ENCODE measurements around the gene TLE5.

Gene TLE5, protein sequence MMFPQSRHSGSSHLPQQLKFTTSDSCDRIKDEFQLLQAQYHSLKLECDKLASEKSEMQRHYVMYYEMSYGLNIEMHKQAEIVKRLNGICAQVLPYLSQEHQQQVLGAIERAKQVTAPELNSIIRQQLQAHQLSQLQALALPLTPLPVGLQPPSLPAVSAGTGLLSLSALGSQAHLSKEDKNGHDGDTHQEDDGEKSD

DNA sequence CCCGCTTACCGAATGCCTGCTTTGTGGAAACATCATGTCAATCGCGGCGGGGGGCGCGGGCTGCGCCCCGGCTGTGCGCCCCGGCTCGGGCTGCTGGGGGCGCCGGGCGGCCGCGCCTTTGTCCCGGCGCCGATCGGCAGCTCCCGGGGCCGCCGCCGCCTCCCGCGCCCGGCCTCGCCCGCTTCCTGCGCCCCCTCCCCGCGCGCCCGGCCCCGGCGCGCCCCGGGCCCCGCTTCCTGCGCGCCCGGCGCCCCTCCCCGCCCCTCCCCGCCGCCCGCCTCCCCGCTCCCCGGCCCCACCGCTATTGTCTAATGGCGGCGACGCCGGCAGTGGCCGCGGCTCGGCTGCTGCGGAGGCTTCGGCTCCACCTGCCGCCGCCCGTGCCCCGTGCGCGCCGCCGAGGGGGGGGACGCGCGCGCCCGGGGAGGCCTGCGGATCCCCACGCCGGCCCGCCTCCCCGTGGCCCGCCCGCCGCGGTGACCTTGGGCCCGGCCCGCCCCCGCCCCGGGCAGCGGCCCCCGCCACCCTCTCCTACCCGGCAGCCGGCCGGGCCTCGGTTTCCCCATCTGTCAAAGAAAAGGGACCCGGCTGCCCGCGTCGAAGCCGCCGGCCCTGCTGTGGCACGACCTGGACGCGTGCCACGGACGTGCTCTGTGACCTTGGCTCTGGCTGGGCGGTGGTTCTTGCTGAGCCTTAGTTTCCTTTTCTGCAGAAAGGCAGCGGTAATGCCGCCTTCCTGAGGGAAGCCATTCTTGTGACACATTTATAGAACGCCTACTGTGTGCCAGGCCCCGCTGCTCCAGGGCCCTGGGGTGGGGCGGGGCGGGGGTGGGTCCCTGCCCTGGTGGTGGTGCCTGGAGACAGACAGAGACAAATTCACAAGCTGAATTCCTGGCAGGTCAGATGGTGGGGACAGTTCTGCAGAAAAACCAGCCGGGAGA lies at the start of gene TLE5:
Gene TLE5, minus strand, starts transcription at position 331 of the 941 bp plus-strand sequence. Its CDS starts 295 bp downstream, at position 36.
- no peak for DNase-seq

DNA sequence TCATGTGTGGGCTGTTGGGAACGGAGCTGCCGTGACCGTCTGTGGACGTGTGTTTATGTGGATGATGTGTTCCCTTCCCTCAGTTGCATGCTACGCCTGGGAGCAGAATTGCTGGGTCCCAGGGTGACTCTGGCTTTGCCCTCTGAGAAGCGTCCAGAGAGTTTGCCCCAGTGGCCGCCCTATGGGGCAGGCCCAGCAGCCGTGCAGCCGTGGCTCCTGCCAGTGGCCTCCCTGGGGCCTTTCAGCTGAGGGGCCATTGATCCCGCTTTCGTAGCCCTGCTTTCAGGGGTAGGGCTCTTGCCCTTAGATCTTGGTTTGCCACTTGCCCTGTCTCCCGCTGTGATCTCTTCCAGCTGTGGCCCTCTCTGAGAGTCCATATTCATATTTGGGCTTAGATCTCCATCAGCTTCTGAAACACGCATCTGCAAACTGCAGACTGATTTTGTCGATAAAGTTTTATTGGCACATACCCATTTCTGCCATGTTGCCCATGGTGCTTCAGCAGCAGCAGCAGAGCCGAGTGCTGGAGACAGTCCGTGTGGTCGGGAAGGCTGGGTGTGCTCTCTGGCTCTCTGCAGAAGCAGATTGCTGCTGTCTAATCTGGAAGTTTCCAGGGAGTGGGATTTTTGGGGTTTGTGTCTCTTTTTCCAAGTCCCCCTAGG lies 49.4 kb upstream of the TLE5 start:
- no peak for DNase-seq

DNA sequence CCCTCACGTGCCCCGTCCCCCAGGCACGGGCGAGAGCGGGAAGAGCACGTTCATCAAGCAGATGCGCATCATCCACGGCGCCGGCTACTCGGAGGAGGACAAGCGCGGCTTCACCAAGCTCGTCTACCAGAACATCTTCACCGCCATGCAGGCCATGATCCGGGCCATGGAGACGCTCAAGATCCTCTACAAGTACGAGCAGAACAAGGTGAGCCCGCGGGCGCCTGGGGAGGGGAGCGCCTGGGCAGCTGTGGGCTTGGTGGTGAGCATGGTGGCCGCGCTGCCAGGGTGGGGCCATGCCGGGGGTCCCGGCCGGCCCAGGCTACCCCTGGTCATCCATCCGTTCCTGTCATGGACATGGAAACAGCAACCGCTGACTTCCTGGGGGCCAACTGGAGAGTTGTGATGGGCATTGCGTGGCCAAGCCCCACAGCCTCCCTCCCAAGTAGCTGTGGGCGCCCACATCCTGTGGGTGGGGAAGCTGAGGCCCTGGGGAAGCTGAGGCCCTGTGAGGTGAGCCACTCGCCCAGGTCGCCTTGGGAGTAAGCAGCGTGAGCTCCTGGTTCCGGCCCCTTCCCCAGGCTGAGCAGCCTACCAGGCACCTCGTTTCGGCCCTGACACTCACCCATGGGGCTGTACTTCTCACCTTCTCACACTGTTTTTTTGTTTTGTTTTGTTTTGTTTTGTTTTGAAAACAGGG lies 48.0 kb upstream of the TLE5 start:
- no peak for DNase-seq

- DNase-seq: no peak
Observed at GRCh38 chr19:3109491-3109890, 47.2 kb upstream of the TLE5 start.

GRCh38 chr19:3108775-3109174 lies 46.5 kb upstream of the TLE5 start:
- peak; percentile 79 for DNase-seq

GRCh38 chr19:3107658-3108057 lies 45.4 kb upstream of the TLE5 start:
- DNase-seq: no peak

- DNase-seq: no peak
Observed at GRCh38 chr19:3106509-3107141, 44.3 kb upstream of the TLE5 start.

DNA sequence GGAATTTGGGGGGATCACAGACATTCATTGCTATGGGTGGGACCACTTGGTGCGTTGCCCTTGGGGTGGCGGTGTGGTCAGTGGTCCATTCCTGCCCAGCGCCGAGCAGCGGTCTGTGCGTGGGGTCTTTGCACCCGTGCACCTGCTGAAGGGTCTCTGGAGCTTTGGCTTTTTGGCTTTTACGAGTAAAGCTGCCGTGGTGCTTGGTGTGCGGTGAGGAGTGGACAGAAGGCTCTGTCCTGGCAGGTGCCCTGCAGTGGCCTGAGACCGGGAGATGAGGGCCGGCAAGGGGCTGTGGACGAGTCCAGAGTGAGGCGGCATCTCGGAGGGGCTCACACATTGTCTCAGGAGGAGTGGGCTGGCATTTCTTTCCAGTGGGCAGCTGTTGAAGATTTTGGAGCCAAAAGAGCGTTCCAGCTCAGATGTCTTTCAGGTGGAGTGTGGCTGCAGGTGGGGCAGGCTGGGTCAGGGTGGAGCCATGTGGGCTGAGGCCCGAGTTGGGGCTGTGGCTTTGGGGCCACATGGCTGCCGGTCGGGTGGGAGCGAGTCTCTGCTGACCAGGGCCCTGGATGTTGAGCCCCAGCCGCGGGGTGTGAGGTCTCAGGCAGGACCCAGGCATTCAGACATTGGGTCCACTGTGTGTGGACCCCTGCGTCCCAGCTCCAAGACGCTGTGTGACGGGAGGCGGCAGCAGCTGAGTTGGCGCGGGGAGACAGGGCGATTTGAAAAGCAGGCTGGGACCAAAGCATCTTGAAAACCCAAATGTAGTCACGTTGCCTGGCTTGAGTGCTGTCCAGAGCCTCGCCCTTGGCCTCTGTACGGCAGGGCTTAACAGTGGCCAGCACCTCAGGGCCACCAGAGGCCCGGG lies 43.6 kb upstream of the TLE5 start:
- DNase-seq: no peak

DNA sequence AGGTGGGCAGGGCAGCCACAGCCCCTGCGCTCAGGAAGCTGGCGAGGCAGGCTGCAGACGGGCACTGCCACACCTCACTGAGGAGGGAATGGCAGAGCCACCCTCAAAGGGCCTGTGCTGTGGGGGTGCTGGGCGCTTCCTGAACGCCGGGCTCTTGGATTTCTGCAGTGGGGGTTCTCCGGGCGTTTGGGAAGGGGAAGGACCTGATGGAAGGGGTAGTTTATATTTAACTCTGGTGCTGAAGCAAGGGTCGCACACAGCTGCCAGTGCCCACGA lies 42.4 kb upstream of the TLE5 start:
- no peak for DNase-seq

GRCh38 chr19:3102239-3103140 lies 40.2 kb upstream of the TLE5 start:
- DNase-seq: no peak

- DNase-seq: no peak
Observed at GRCh38 chr19:3100747-3101730, 38.7 kb upstream of the TLE5 start.

DNA sequence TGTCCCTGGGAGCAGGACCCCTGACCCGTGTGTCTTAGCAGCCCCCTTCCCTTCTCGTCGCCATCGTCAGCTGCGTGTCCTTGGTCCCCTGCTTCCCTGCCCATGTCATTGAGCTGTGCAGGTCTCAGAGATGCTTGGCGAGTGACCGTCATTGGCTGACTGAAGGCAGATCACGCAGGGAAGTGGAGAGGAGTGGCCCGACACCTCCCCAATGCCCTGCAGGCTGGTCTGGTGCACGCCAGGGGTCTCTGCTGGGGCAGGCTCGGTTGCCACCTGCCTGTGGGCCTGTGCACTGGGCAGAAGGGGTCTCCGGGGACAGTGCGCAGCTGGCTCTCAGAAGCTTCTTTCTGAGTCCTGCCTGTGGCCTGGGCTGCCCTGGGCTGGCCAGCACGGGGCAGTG lies 38.0 kb upstream of the TLE5 start:
- DNase-seq: no peak

- DNase-seq: no peak
Observed at GRCh38 chr19:3099347-3100145, 37.3 kb upstream of the TLE5 start.

DNA sequence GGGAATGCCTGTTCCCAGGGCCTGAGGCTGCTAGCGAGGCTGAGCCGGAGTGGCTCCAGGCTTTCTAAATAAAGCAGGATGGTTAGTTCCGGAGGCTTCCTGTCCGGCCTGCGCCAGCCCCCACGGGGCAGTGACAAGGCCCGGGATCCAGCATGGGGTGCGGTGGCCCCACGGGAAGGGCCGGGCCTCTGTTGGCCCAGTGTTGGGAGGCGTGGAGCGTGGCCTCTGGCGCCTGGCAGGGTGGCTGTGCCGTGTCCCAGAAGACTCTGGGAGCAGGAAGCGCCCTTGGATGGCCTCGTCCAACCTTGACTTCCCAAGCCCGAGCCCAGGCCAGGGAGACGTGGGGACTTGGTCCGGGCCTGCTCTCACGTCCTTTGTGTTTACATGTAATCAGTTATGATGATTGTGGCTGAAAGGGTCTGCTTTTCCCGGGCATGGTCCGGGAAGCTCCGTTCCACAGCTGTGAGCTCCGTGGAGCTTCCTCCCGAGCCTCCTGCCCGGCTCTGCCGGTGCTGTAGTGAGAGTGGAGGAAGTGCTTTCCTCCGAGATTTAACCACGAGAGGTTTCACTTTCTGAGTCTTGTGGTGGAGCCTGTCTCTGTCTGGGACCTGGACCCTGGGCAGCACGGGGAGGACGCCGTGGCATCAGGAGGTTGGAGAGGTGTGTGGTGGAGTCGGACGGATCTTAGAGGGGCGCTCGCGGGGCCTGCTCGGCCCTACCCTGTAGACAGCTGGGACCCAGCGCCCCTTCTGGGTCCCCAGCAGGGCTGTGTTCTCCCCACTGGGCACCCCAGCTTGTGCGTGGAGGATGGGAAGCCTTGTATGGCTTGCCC lies 36.4 kb upstream of the TLE5 start:
- DNase-seq: no peak

DNA sequence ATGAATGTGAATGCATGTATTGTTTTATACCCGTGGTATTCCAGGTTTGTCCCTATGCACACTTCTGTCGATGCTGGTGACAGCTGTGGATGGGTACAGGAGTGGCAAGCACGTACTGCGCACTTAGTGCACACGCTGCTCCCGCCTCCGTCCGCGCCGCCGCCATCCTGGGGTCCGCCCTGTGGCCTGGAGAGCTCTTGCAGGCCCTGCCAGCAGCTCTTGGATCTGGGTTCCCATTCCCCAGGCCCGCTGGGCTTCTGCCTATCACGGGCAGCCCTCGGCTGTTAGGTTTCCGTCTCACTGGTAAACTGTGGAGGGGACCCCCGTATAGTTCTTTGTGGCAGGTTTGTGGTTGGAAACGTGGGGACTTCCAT lies 35.8 kb upstream of the TLE5 start:
- DNase-seq: no peak

GRCh38 chr19:3097442-3097871 lies 35.2 kb upstream of the TLE5 start:
- no peak for DNase-seq

- DNase-seq: peak; percentile 45
Observed at GRCh38 chr19:3096902-3097326, 34.6 kb upstream of the TLE5 start.
